Activated naive CD8-positive, alpha-beta T cell treated with anti-CD3 and anti-CD28 coated beads, Interleukin-2, amount 10 ng/mL, durations not matched to agents 7 days and 5 days (primary cell): Measurements from ENCODE around the gene MDFIC. TPM values are rescaled to one million over a fixed set of nuclear protein-coding genes. Genes with fewer than 3 reads are reported as not detected.
"Not testable (repeated sequence)": the region's sequence is repeated elsewhere in the genome, so short reads cannot be mapped to it uniquely, and the experiment has no call there.

Source experiments
- ATAC-seq: fragments of 150-1000 bp; cut with Tn5 transposase; one replicate; pipeline ENCODE4 v1.10.0; 2021; ENCODE audit warnings: low read depth, moderate library complexity
- POLR2A ChIA-PET: fragments of 350-600 bp; sonication (Branson Sonifier 250); formaldehyde crosslinking; loops from one replicate; lab custom pipeline; 2021; ENCODE audit warnings: antibody characterized with exemption; lab: Charles Lee
- DNase-seq: peaks from one replicate; pipeline ENCODE4 v3.0.0; 2021
- H3K27ac Mint-ChIP-seq: one replicate; pipeline ENCODE4 v1.8.0; 2022; ENCODE audit warnings: mild to moderate bottlenecking, mixed read lengths
- H3K27me3 Mint-ChIP-seq: one replicate; pipeline ENCODE4 v1.8.0; 2022; ENCODE audit warnings: mild to moderate bottlenecking, moderate library complexity, mixed read lengths
- H3K36me3 Mint-ChIP-seq: one replicate; pipeline ENCODE4 v1.8.0; 2021; ENCODE audit warnings: mild to moderate bottlenecking, mixed read lengths
- H3K4me1 Mint-ChIP-seq: one replicate; pipeline ENCODE4 v1.8.0; 2021; ENCODE audit warnings: mixed read lengths
- H3K4me3 Mint-ChIP-seq: one replicate; pipeline ENCODE4 v1.8.0; 2022; ENCODE audit warnings: mild to moderate bottlenecking, moderate library complexity, mixed read lengths
- H3K9me3 Mint-ChIP-seq: one replicate; pipeline ENCODE4 v1.8.0; 2021; ENCODE audit warnings: mixed read lengths
- total RNA-seq, 2 experiments: library from RNA; stranded (reverse); gene quantifications; one replicate each; pipeline ENCODE4 v1.2.3, GENCODE V29; 2021

Gene MDFIC
- 10 to 100 TPM; 50.8 to 57.0 TPM for total RNA-seq

- H3K9me3 Mint-ChIP-seq = no peaks in the 10 kb centered on the region
- POLR2A ChIA-PET = interaction anchor here (1.0 to 4.3 kb wide), 3 partner anchors 22 to 87 kb away, joined by 3 to 54 read pairs (median 10); no protein-coding TSS in a partner anchor
- H3K4me3 Mint-ChIP-seq = peak within 1 kb of the TSS; percentile 98
- peaks cover 11% of the 10 kb centered on the region for H3K36me3 Mint-ChIP-seq
- H3K4me1 Mint-ChIP-seq = peaks cover 31% of the 10 kb centered on the region
- peak; percentile 57 for ATAC-seq
- peak within 1 kb of the TSS; percentile 96 for H3K27ac Mint-ChIP-seq
- H3K27me3 Mint-ChIP-seq = no peaks in the 10 kb centered on the region
- DNase-seq = peak; percentile 77
Observed at GRCh38 chr7:114922026-114922651, at the start of gene MDFIC. MDFIC (plus strand) TSS chr7:114922094; CDS start chr7:114923034, 940 bp downstream.

- POLR2A ChIA-PET = no interaction called here
- Mint-ChIP-seq H3K4me1 (no peaks in the 10 kb centered on the region), H3K27ac (no peak overlapping the region), H3K27me3 (peaks cover 9% of the 10 kb centered on the region), H3K9me3 (peaks cover 2% of the 10 kb centered on the region), H3K4me3 (no peak overlapping the region), H3K36me3 (peaks cover 2% of the 10 kb centered on the region)
- DNase-seq = no peak
- ATAC-seq = no peak
Observed at GRCh38 chr7:114874170-114874569, 47.7 kb upstream of the MDFIC start.

- H3K27me3 Mint-ChIP-seq = peaks cover 9% of the 10 kb centered on the region
- H3K4me1 Mint-ChIP-seq = no peaks in the 10 kb centered on the region
- ATAC-seq = no peak
- POLR2A ChIA-PET = no interaction called here
- H3K27ac Mint-ChIP-seq = no peak overlapping the region
- H3K36me3 Mint-ChIP-seq = peaks cover 2% of the 10 kb centered on the region
- no peak for DNase-seq
- peaks cover 4% of the 10 kb centered on the region for H3K9me3 Mint-ChIP-seq
- no peak overlapping the region for H3K4me3 Mint-ChIP-seq
Observed at GRCh38 chr7:114875186-114875585, 46.7 kb upstream of the MDFIC start.

- Mint-ChIP-seq H3K27ac (no peak overlapping the region), H3K36me3 (peaks cover 9% of the 10 kb centered on the region), H3K4me3 (no peak overlapping the region), H3K9me3 (peaks cover 13% of the 10 kb centered on the region), H3K27me3 (peaks cover 7% of the 10 kb centered on the region), H3K4me1 (no peaks in the 10 kb centered on the region)
- POLR2A ChIA-PET = no interaction called here
- ATAC-seq = no peak
- no peak for DNase-seq
Observed at GRCh38 chr7:114879554-114879953, 42.3 kb upstream of the MDFIC start.

GRCh38 chr7:114885836-114886235 lies 36.1 kb upstream of the MDFIC start:
- ATAC-seq = no peak
- peaks cover 11% of the 10 kb centered on the region for H3K9me3 Mint-ChIP-seq
- H3K4me3 Mint-ChIP-seq = no peak overlapping the region

GRCh38 chr7:114886241-114886640 lies 35.7 kb upstream of the MDFIC start:
- Mint-ChIP-seq H3K27ac (no peak overlapping the region), H3K27me3 (no peaks in the 10 kb centered on the region), H3K4me1 (peaks cover 4% of the 10 kb centered on the region), H3K36me3 (no peaks in the 10 kb centered on the region), H3K9me3 (peaks cover 9% of the 10 kb centered on the region), H3K4me3 (no peak overlapping the region)
- no peak for DNase-seq
- POLR2A ChIA-PET = no interaction called here
- ATAC-seq = no peak

More at GRCh38 chr7:114885836-114886235, 36.1 kb upstream of the MDFIC start:
- H3K36me3 Mint-ChIP-seq = peaks cover 3% of the 10 kb centered on the region
- no peak for DNase-seq
- no peaks in the 10 kb centered on the region for H3K27me3 Mint-ChIP-seq
- H3K27ac Mint-ChIP-seq = no peak overlapping the region
- H3K4me1 Mint-ChIP-seq = peaks cover 4% of the 10 kb centered on the region
- POLR2A ChIA-PET = no interaction called here

- H3K36me3 Mint-ChIP-seq, H3K4me1 Mint-ChIP-seq, ATAC-seq, DNase-seq, POLR2A ChIA-PET, H3K4me3 Mint-ChIP-seq, H3K27me3 Mint-ChIP-seq: not testable (repeated sequence)
- Mint-ChIP-seq H3K27ac (peak overlapping the region; percentile 49), H3K9me3 (peaks cover 18% of the 10 kb centered on the region)
Observed at GRCh38 chr7:114889116-114889515, 32.8 kb upstream of the MDFIC start.

GRCh38 chr7:114889646-114890285 lies 32.1 kb upstream of the MDFIC start:
- peaks cover 4% of the 10 kb centered on the region for H3K4me1 Mint-ChIP-seq

GRCh38 chr7:114890561-114890960 lies 31.3 kb upstream of the MDFIC start:
- H3K9me3 Mint-ChIP-seq = peaks cover 18% of the 10 kb centered on the region
- H3K4me3 Mint-ChIP-seq = no peak overlapping the region
- ATAC-seq = no peak
- H3K36me3 Mint-ChIP-seq = peaks cover 2% of the 10 kb centered on the region
- POLR2A ChIA-PET = no interaction called here
- H3K27me3 Mint-ChIP-seq = no peaks in the 10 kb centered on the region
- peaks cover 4% of the 10 kb centered on the region for H3K4me1 Mint-ChIP-seq
- no peak overlapping the region for H3K27ac Mint-ChIP-seq
- DNase-seq = no peak

More at GRCh38 chr7:114889646-114890285, 32.1 kb upstream of the MDFIC start:
- POLR2A ChIA-PET = no interaction called here
- Mint-ChIP-seq H3K36me3 (peaks cover 2% of the 10 kb centered on the region), H3K4me3 (no peak overlapping the region), H3K27ac (peak overlapping the region; percentile 40), H3K9me3 (peaks cover 18% of the 10 kb centered on the region), H3K27me3 (no peaks in the 10 kb centered on the region)
- no peak for DNase-seq
- peak; percentile 95 for ATAC-seq

- peaks cover 1% of the 10 kb centered on the region for H3K9me3 Mint-ChIP-seq
- POLR2A ChIA-PET = no interaction called here
- H3K4me3 Mint-ChIP-seq = no peak overlapping the region
- H3K27ac Mint-ChIP-seq = no peak overlapping the region
- no peaks in the 10 kb centered on the region for H3K27me3 Mint-ChIP-seq
- ATAC-seq = no peak
- H3K36me3 Mint-ChIP-seq = peaks cover 1% of the 10 kb centered on the region
- DNase-seq = no peak
- H3K4me1 Mint-ChIP-seq = no peaks in the 10 kb centered on the region
Observed at GRCh38 chr7:114900127-114900526, 21.8 kb upstream of the MDFIC start.

- Mint-ChIP-seq H3K4me3 (no peak overlapping the region), H3K27ac (no peak overlapping the region), H3K4me1 (no peaks in the 10 kb centered on the region), H3K36me3 (no peaks in the 10 kb centered on the region), H3K27me3 (no peaks in the 10 kb centered on the region), H3K9me3 (peaks cover 1% of the 10 kb centered on the region)
- POLR2A ChIA-PET = no interaction called here
- DNase-seq (no peak), ATAC-seq (no peak)
Observed at GRCh38 chr7:114901771-114902170, 20.1 kb upstream of the MDFIC start.

- no peaks in the 10 kb centered on the region for H3K27me3 Mint-ChIP-seq
- POLR2A ChIA-PET = no interaction called here
- H3K27ac Mint-ChIP-seq = no peak overlapping the region
- no peak for ATAC-seq
- no peaks in the 10 kb centered on the region for H3K36me3 Mint-ChIP-seq
- H3K4me3 Mint-ChIP-seq = no peak overlapping the region
- peaks cover 3% of the 10 kb centered on the region for H3K9me3 Mint-ChIP-seq
- no peak for DNase-seq
- H3K4me1 Mint-ChIP-seq = no peaks in the 10 kb centered on the region
Observed at GRCh38 chr7:114903131-114903530, 18.8 kb upstream of the MDFIC start.

GRCh38 chr7:114910787-114911186 lies 11.1 kb upstream of the MDFIC start:
- Mint-ChIP-seq H3K4me1 (peaks cover 3% of the 10 kb centered on the region), H3K4me3 (no peak overlapping the region), H3K36me3 (peaks cover 1% of the 10 kb centered on the region), H3K27me3 (peaks cover 2% of the 10 kb centered on the region), H3K27ac (no peak overlapping the region), H3K9me3 (peaks cover 8% of the 10 kb centered on the region)
- DNase-seq = no peak
- no peak for ATAC-seq
- POLR2A ChIA-PET = no interaction called here

GRCh38 chr7:114911411-114911810 lies 10.5 kb upstream of the MDFIC start:
- Mint-ChIP-seq H3K27me3 (peaks cover 2% of the 10 kb centered on the region), H3K27ac (no peak overlapping the region), H3K4me1 (peaks cover 7% of the 10 kb centered on the region), H3K9me3 (peaks cover 8% of the 10 kb centered on the region), H3K4me3 (no peak overlapping the region), H3K36me3 (peaks cover 1% of the 10 kb centered on the region)
- DNase-seq = no peak
- ATAC-seq = no peak
- POLR2A ChIA-PET = no interaction called here
